Parathyroid adenoma (tissue), 2 donors: ENCODE data around the gene TMEM150C.

Source experiments
- H2AFZ ChIP-seq: fragments of 300-600 bp; sonication (generic); one replicate; pipeline ENCODE4 v1.7.0; 2017; ENCODE audit warnings: antibody characterized with exemption, mild to moderate bottlenecking
- H3K27ac ChIP-seq: fragments of 300-600 bp; sonication (generic); one replicate; pipeline ENCODE4 v1.7.0; 2017
- H3K27me3 ChIP-seq: fragments of 300-600 bp; sonication (generic); one replicate; pipeline ENCODE4 v1.7.0; 2017; ENCODE audit warnings: low read length; ENCODE audit not compliant: control insufficient read depth, insufficient read depth
- H3K36me3 ChIP-seq: fragments of 300-600 bp; sonication (generic); one replicate; pipeline ENCODE4 v1.7.0; 2017; ENCODE audit warnings: low read length; ENCODE audit not compliant: control insufficient read depth, insufficient read depth
- H3K4me1 ChIP-seq: fragments of 300-600 bp; sonication (generic); one replicate; pipeline ENCODE4 v1.7.0; 2017; ENCODE audit warnings: control low read depth
- H3K4me2 ChIP-seq: fragments of 300-600 bp; sonication (generic); one replicate; pipeline ENCODE4 v1.7.0; 2017; ENCODE audit warnings: low read length
- H3K4me3 ChIP-seq: fragments of 300-600 bp; sonication (generic); one replicate; pipeline ENCODE4 v1.7.0; 2017; ENCODE audit warnings: low read depth, low read length
- H3K79me2 ChIP-seq: fragments of 300-600 bp; sonication (generic); one replicate; pipeline ENCODE4 v1.7.0; 2017; ENCODE audit warnings: control low read depth
- H3K9ac ChIP-seq: fragments of 300-600 bp; sonication (generic); one replicate; pipeline ENCODE4 v1.7.0; 2017; ENCODE audit warnings: mild to moderate bottlenecking
- H3K9me3 ChIP-seq: fragments of 300-600 bp; sonication (generic); one replicate; pipeline ENCODE4 v1.7.0; 2017; ENCODE audit warnings: low read length; ENCODE audit not compliant: control insufficient read depth
- CTCF ChIP-seq: fragments of 300-600 bp; sonication (generic); IDR thresholded peaks from one replicate; pipeline ENCODE4 v1.7.0; 2017; ENCODE audit warnings: antibody characterized with exemption, mild to moderate bottlenecking
- donor health status: primary hyperparathyroidism.

Gene TMEM150C

GRCh38 chr4:82601242-82602015 lies 39.6 kb upstream of the TMEM150C start:
- Histone ChIP-seq H2AFZ (no peak overlapping the region), H3K4me1 (no peaks in the 10 kb centered on the region), H3K79me2 (no peaks in the 10 kb centered on the region)

GRCh38 chr4:82599336-82599735 lies 37.5 kb upstream of the TMEM150C start:
- Histone ChIP-seq H3K27me3 (no peaks in the 10 kb centered on the region), H3K4me3 (no peak overlapping the region), H3K9me3 (no peaks in the 10 kb centered on the region), H3K79me2 (no peaks in the 10 kb centered on the region), H3K36me3 (no peaks in the 10 kb centered on the region), H2AFZ (no peak overlapping the region), H3K27ac (no peak overlapping the region), H3K9ac (no peak overlapping the region), H3K4me2 (no peak overlapping the region), H3K4me1 (no peaks in the 10 kb centered on the region)
- TF ChIP-seq CTCF = no peak

More at GRCh38 chr4:82601242-82602015, 39.6 kb upstream of the TMEM150C start:
- Histone ChIP-seq H3K27me3 (no peaks in the 10 kb centered on the region), H3K9ac (no peak overlapping the region), H3K4me3 (no peak overlapping the region), H3K9me3 (no peaks in the 10 kb centered on the region), H3K36me3 (no peaks in the 10 kb centered on the region), H3K4me2 (no peak overlapping the region), H3K27ac (no peak overlapping the region)
- no peak for TF ChIP-seq CTCF

- no peak overlapping the region for H3K9ac ChIP-seq
- H2AFZ ChIP-seq = no peak overlapping the region
- TF ChIP-seq CTCF = no peak
- no peaks in the 10 kb centered on the region for H3K27me3 ChIP-seq
- no peak overlapping the region for H3K27ac ChIP-seq
- no peaks in the 10 kb centered on the region for H3K36me3 ChIP-seq
- H3K4me3 ChIP-seq = no peak overlapping the region
- H3K4me1 ChIP-seq = no peaks in the 10 kb centered on the region
- no peaks in the 10 kb centered on the region for H3K9me3 ChIP-seq
- no peaks in the 10 kb centered on the region for H3K79me2 ChIP-seq
- H3K4me2 ChIP-seq = no peak overlapping the region
These were observed 32.7 kb upstream of the TMEM150C start for GRCh38 chr4:82594456-82594855.

- no peak overlapping the region for H3K9ac ChIP-seq
- no peaks in the 10 kb centered on the region for H3K79me2 ChIP-seq
- H3K27me3 ChIP-seq = no peaks in the 10 kb centered on the region
- no peaks in the 10 kb centered on the region for H3K36me3 ChIP-seq
- H3K27ac ChIP-seq = no peak overlapping the region
- no peak overlapping the region for H2AFZ ChIP-seq
- H3K4me2 ChIP-seq = no peak overlapping the region
- H3K9me3 ChIP-seq = no peaks in the 10 kb centered on the region
- TF ChIP-seq CTCF = no peak
- no peaks in the 10 kb centered on the region for H3K4me1 ChIP-seq
- H3K4me3 ChIP-seq = no peak overlapping the region
These were observed 31.6 kb upstream of the TMEM150C start for GRCh38 chr4:82593411-82593810.

GRCh38 chr4:82592639-82593038 lies 30.9 kb upstream of the TMEM150C start:
- H3K27me3 ChIP-seq = no peaks in the 10 kb centered on the region
- no peak overlapping the region for H2AFZ ChIP-seq
- no peak overlapping the region for H3K4me3 ChIP-seq
- no peaks in the 10 kb centered on the region for H3K79me2 ChIP-seq
- no peaks in the 10 kb centered on the region for H3K9me3 ChIP-seq
- no peak overlapping the region for H3K27ac ChIP-seq
- no peak overlapping the region for H3K9ac ChIP-seq
- H3K4me1 ChIP-seq = no peaks in the 10 kb centered on the region
- no peak for TF ChIP-seq CTCF
- H3K4me2 ChIP-seq = no peak overlapping the region
- no peaks in the 10 kb centered on the region for H3K36me3 ChIP-seq
